ENCODE results near the gene THADA.

Gene THADA

DNA sequence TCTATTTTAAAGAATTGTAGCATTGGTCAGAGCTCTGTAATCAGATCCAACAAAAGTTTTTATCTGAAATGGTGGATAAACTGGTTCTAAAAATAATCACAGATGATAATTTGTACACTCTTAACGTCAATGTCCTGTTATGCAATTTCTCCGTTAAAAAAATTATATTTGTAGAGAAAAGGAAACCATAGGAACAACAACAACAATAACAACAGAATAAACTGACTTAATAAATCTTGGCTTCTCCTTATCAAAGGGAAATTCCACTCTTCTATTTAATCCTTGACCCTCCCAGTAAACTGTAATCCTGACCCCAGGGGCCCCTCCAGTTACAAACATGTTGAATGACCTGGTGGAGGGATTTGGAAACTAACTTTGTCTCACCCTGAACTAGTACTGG lies 290.8 kb downstream of the THADA start:
- TF ChIP-seq, protein P1, sequence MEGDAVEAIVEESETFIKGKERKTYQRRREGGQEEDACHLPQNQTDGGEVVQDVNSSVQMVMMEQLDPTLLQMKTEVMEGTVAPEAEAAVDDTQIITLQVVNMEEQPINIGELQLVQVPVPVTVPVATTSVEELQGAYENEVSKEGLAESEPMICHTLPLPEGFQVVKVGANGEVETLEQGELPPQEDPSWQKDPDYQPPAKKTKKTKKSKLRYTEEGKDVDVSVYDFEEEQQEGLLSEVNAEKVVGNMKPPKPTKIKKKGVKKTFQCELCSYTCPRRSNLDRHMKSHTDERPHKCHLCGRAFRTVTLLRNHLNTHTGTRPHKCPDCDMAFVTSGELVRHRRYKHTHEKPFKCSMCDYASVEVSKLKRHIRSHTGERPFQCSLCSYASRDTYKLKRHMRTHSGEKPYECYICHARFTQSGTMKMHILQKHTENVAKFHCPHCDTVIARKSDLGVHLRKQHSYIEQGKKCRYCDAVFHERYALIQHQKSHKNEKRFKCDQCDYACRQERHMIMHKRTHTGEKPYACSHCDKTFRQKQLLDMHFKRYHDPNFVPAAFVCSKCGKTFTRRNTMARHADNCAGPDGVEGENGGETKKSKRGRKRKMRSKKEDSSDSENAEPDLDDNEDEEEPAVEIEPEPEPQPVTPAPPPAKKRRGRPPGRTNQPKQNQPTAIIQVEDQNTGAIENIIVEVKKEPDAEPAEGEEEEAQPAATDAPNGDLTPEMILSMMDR (IDR thresholded peaks at IDR 0.05) = no peak

DNA sequence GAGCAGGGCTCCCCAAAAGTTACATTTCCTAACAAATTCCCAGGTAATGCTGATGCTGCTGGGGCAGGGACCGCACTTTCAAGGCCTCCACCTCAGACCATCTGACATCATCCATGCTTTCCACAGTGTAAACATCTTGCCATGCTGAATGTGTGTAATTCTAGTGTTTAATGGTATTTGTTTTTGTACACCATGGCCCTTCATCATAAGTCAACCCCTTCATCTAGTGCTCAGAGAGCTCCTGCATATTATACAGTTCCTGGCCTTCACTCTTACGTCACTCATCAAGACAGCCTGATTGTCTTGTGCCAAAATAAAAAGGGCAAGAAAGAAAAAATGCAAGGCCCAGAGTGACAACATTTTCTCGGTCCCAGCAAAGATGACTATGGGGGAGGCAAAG lies 291.9 kb downstream of the THADA start:
- TF ChIP-seq, protein P1 (IDR thresholded peaks at IDR 0.05) = no peak

DNA sequence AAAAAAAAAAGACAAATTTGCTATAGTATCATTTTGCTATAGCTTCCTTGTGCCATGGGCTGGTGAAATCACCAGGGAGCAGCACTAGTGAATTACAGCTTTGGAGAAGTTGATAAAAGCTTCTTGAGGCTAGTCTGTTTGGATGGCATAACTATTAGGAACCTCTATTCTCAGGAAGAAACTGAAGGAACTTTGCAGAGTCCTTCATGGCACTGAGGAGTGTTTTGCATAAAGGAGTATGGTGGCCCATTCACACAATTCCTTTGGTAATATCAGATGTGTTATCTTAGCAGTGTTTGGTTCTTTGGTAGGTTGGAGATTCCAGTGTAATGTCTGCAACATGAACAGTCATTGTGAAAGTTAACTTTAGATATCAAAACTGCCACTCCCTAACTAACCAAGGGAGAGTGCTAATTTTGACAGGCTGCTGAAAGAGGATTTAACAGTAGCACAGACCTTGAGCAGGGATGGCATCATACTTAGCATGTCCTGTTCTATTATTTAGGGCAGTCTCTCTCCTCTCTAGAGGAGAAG lies 292.8 kb downstream of the THADA start:
- TF ChIP-seq, protein P1 (IDR thresholded peaks at IDR 0.05) = no peak

DNA sequence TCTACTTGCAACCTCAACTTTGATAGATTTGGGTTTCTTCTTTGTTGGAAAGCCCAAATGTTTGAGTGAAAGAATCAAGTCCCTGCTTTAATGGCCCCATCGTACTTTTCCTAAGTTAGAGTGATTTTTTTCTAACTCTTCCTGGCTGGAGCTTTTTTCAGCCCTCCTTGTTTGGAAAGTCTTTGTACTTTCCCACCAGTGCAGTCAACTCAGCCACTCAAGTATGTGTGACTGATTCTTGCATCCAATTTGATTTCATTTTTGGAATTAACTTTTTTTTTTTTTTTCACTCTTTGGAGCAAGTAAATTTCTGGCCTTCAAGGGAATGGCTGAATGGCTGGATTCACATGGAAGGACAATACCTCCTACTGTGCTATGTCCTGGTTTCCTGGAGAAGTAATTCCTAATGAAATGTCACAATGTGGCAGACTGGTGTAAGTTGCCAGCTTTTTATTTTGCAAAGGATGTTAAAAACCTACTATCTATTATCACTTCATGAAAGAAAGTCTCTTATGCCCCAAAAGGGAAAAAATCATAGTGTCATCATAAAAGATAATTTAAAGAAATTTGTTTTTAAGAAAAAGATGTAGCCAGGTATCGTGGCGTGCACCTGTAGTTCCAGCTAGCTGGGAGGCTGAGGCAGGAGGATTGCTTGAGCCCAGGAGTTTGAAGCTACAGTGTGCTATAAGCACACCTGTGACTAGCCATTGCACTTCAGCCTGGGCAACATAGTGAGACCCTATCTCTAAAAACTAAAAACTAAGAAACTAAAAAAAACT lies 293.5 kb downstream of the THADA start:
- TF ChIP-seq, protein P1 (IDR thresholded peaks at IDR 0.05) = no peak

DNA sequence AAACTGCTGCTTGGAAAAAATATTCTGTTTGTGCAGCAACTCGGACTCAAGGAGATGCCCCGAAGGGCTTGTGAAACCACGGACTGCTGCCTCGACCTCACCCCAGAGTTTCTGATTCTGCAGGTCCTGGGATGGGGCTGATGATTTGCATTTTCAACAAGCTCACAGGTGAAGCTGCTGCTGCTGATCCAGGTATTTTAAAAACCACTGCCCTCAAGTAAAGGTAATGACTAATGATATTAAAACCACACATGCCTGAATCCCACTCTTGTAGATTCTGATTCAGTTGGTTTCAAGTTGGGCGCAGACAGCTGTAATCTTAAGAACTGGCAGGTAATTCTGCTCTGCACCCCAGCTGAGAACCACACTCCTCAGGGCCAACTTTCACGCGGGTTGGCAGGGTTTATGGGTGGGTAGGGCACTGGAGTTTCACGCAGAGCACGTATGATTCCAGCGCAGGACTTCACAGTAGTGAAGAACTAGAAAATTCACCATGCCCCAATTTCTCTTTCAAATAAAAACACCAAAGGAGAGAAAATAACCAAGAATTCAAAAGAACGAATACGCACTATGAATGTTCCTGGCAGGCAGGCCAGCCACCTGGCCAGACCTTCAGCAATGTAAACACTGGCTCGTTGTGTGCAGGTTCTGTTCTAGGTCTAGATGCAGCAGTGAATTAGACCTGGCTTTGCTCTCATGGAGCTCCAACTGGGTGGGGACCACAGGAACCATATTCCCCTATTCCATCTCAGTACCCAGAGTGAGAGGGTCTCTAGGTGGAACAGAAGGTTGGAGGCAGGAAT lies 294.9 kb downstream of the THADA start:
- TF ChIP-seq, protein P1 (IDR thresholded peaks at IDR 0.05) = no peak

DNA sequence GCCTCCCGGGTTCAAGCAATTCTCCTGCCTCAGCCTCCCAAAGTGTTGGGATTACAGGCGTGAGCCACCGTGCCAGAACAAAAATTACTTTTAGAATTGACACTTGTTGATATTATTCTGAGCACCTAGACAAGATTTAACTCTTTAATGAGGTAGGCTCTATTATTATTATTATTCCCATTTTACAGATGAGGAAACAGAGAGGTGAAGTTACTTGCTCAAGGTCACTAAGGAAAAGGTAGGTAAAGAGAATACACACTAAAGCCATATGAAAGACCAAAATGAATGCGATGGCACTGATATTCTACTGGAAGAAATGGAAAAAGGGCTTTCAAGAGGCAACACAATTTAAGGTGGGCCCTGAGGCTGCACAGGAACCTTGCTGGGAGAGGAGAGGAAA lies 295.6 kb downstream of the THADA start:
- TF ChIP-seq, protein P1 (IDR thresholded peaks at IDR 0.05) = no peak

DNA sequence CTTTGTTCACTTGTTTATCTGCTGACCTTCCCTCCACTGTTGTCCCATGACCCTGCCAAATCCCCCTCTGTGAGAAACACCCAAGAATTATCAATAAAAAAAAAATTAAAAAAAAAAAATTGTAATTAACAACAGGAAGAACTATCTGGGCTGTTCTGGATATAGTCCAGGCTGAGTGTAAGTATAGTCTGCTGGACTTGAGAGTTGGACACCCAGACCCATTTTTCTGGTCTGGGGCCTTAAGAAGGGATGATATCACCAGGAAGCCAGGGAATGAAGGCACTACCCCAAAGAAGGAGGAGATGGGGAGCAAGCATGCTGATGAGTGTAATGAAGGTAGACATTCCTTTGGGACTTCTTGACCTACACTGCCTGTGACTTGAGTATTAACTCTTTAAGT lies 297.3 kb downstream of the THADA start:
- TF ChIP-seq, protein P1 (IDR thresholded peaks at IDR 0.05) = no peak

Data from LNCAP (cell line).